Effector memory CD8-positive, alpha-beta T cell (primary cell): ENCODE results near the gene VGLL3.
"Not testable (repeated sequence)": the region's sequence is repeated elsewhere in the genome, so short reads cannot be mapped to it uniquely, and the experiment has no call there.

Experiments
- ATAC-seq: fragments of 150-1000 bp; cut with Tn5 transposase; replicated peaks from 2 replicates; pipeline ENCODE4 v1.10.0; 2021; ENCODE audit warnings: mild to moderate bottlenecking, moderate library complexity
- DNase-seq, 3 experiments: peaks; one replicate each; pipeline ENCODE4 v3.0.0; 2021
- H3K27ac Mint-ChIP-seq, 2 donors: one replicate each; pipeline ENCODE4 v1.8.0; 2022; ENCODE audit warnings: mild to moderate bottlenecking in 2 of 2, mixed read lengths in 2 of 2, moderate library complexity in 2 of 2
- H3K27me3 Mint-ChIP-seq, 2 donors: one replicate each; pipeline ENCODE4 v1.8.0; 2022; ENCODE audit warnings: mixed read lengths in 2 of 2
- H3K36me3 Mint-ChIP-seq: one replicate; pipeline ENCODE4 v1.8.0; 2022; ENCODE audit warnings: mild to moderate bottlenecking, moderate library complexity, mixed read lengths; ENCODE audit not compliant: insufficient read depth
- H3K4me1 Mint-ChIP-seq, 2 donors: one replicate each; pipeline ENCODE4 v1.8.0; 2022; ENCODE audit warnings: low read depth in 2 of 2, mixed read lengths in 2 of 2
- H3K4me3 Mint-ChIP-seq, 2 donors: one replicate each; pipeline ENCODE4 v1.8.0; 2022; ENCODE audit warnings: mild to moderate bottlenecking in 2 of 2, mixed read lengths in 2 of 2, moderate library complexity in 2 of 2
- H3K9me3 Mint-ChIP-seq, 2 donors: one replicate each; pipeline ENCODE4 v1.8.0; 2022; ENCODE audit warnings: mixed read lengths in 2 of 2

The VGLL3 gene

GRCh38 chr3:86985181-86985826, 5.6 kb downstream of the VGLL3 start:
- Mint-ChIP-seq H3K4me3 (no peak overlapping the region), H3K27me3 (peaks cover 7 to 9% of the 10 kb centered on the region in 2 donors), H3K9me3 (no peaks in the 10 kb centered on the region), H3K4me1 (peaks cover 0 to 2% of the 10 kb centered on the region in 2 donors), H3K27ac (no peak overlapping the region), H3K36me3 (no peaks in the 10 kb centered on the region)
- DNase-seq (no peak), ATAC-seq (no peak)

GRCh38 chr3:86984271-86984670, 6.7 kb downstream of the VGLL3 start:
- DNase-seq: no peak
- no peak for ATAC-seq
- Mint-ChIP-seq H3K4me1 (no peaks in the 10 kb centered on the region), H3K4me3 (no peak overlapping the region), H3K27me3 (no peaks in the 10 kb centered on the region), H3K9me3 (no peaks in the 10 kb centered on the region), H3K27ac (no peak overlapping the region), H3K36me3 (no peaks in the 10 kb centered on the region)

GRCh38 chr3:86982883-86983282, 8.1 kb downstream of the VGLL3 start:
- Mint-ChIP-seq H3K4me3 (no peak overlapping the region), H3K27ac (no peak overlapping the region), H3K27me3 (no peaks in the 10 kb centered on the region), H3K36me3 (no peaks in the 10 kb centered on the region), H3K4me1 (no peaks in the 10 kb centered on the region), H3K9me3 (peaks cover 0 to 1% of the 10 kb centered on the region in 2 donors)
- ATAC-seq (no peak), DNase-seq (no peak)

GRCh38 chr3:86978111-86978551, 12.8 kb downstream of the VGLL3 start:
- no peak for DNase-seq
- no peak for ATAC-seq
- no peaks in the 10 kb centered on the region for H3K27me3 Mint-ChIP-seq
- peaks cover 0 to 1% of the 10 kb centered on the region in 2 donors for H3K9me3 Mint-ChIP-seq
- H3K36me3 Mint-ChIP-seq: no peaks in the 10 kb centered on the region
- no peaks in the 10 kb centered on the region for H3K4me1 Mint-ChIP-seq
- no peak overlapping the region for H3K4me3 Mint-ChIP-seq
- no peak overlapping the region for H3K27ac Mint-ChIP-seq

- no peaks in the 10 kb centered on the region for H3K36me3 Mint-ChIP-seq
- ATAC-seq: no peak
Observed at GRCh38 chr3:86976219-86976618, 14.7 kb downstream of the VGLL3 start.

GRCh38 chr3:86974177-86974576, 16.8 kb downstream of the VGLL3 start:
- DNase-seq, H3K9me3 Mint-ChIP-seq, H3K27ac Mint-ChIP-seq, ATAC-seq, H3K27me3 Mint-ChIP-seq, H3K36me3 Mint-ChIP-seq, H3K4me1 Mint-ChIP-seq, H3K4me3 Mint-ChIP-seq: not testable (repeated sequence)

More at GRCh38 chr3:86976219-86976618, 14.7 kb downstream of the VGLL3 start:
- H3K27me3 Mint-ChIP-seq: no peaks in the 10 kb centered on the region
- no peak overlapping the region for H3K4me3 Mint-ChIP-seq
- H3K27ac Mint-ChIP-seq: no peak overlapping the region
- H3K9me3 Mint-ChIP-seq: peaks cover 0 to 1% of the 10 kb centered on the region in 2 donors
- H3K4me1 Mint-ChIP-seq: no peaks in the 10 kb centered on the region
- no peak for DNase-seq

- no peak for DNase-seq
Observed at GRCh38 chr3:86973440-86973839, 17.5 kb downstream of the VGLL3 start.

GRCh38 chr3:86969500-86970189, 21.3 kb downstream of the VGLL3 start:
- DNase-seq (no peak), ATAC-seq (no peak)
- Mint-ChIP-seq H3K36me3 (no peaks in the 10 kb centered on the region), H3K4me3 (no peak overlapping the region), H3K9me3 (peaks cover 0 to 12% of the 10 kb centered on the region in 2 donors), H3K4me1 (no peaks in the 10 kb centered on the region), H3K27ac (no peak overlapping the region), H3K27me3 (no peaks in the 10 kb centered on the region)

More at GRCh38 chr3:86973440-86973839, 17.5 kb downstream of the VGLL3 start:
- Mint-ChIP-seq H3K4me3 (no peak overlapping the region), H3K9me3 (peaks cover 0 to 5% of the 10 kb centered on the region in 2 donors), H3K4me1 (no peaks in the 10 kb centered on the region), H3K36me3 (no peaks in the 10 kb centered on the region), H3K27ac (no peak overlapping the region), H3K27me3 (no peaks in the 10 kb centered on the region)
- ATAC-seq: no peak

- Mint-ChIP-seq H3K4me3 (no peak overlapping the region), H3K27ac (no peak overlapping the region), H3K36me3 (no peaks in the 10 kb centered on the region), H3K9me3 (peaks cover 0 to 15% of the 10 kb centered on the region in 2 donors), H3K27me3 (no peaks in the 10 kb centered on the region), H3K4me1 (no peaks in the 10 kb centered on the region)
- DNase-seq: no peak
- no peak for ATAC-seq
Observed at GRCh38 chr3:86968244-86968932, 22.6 kb downstream of the VGLL3 start.

- Mint-ChIP-seq H3K36me3 (no peaks in the 10 kb centered on the region), H3K9me3 (peaks cover 0 to 15% of the 10 kb centered on the region in 2 donors), H3K4me1 (no peaks in the 10 kb centered on the region), H3K27ac (no peak overlapping the region), H3K27me3 (no peaks in the 10 kb centered on the region), H3K4me3 (no peak overlapping the region)
- no peak for DNase-seq
- no peak for ATAC-seq
Observed at GRCh38 chr3:86967062-86967461, 23.9 kb downstream of the VGLL3 start.

GRCh38 chr3:86965166-86965565, 25.8 kb downstream of the VGLL3 start:
- Mint-ChIP-seq H3K27ac (no peak overlapping the region), H3K9me3 (peaks cover 0 to 18% of the 10 kb centered on the region in 2 donors), H3K27me3 (no peaks in the 10 kb centered on the region), H3K36me3 (no peaks in the 10 kb centered on the region), H3K4me1 (no peaks in the 10 kb centered on the region), H3K4me3 (no peak overlapping the region)
- DNase-seq (no peak), ATAC-seq (no peak)

GRCh38 chr3:86963611-86964010, 27.3 kb downstream of the VGLL3 start:
- no peaks in the 10 kb centered on the region for H3K36me3 Mint-ChIP-seq
- no peak overlapping the region for H3K27ac Mint-ChIP-seq
- DNase-seq (no peak), ATAC-seq (no peak)
- H3K4me1 Mint-ChIP-seq: no peaks in the 10 kb centered on the region
- peaks cover 0 to 14% of the 10 kb centered on the region in 2 donors for H3K9me3 Mint-ChIP-seq
- H3K4me3 Mint-ChIP-seq: no peak overlapping the region
- H3K27me3 Mint-ChIP-seq: no peaks in the 10 kb centered on the region

GRCh38 chr3:86961297-86961696, 29.7 kb downstream of the VGLL3 start:
- Mint-ChIP-seq H3K36me3 (no peaks in the 10 kb centered on the region), H3K27me3 (no peaks in the 10 kb centered on the region), H3K9me3 (peaks cover 0 to 10% of the 10 kb centered on the region in 2 donors), H3K4me1 (no peaks in the 10 kb centered on the region), H3K27ac (no peak overlapping the region), H3K4me3 (no peak overlapping the region)
- ATAC-seq (no peak), DNase-seq (no peak)

- no peaks in the 10 kb centered on the region for H3K4me1 Mint-ChIP-seq
- no peak overlapping the region for H3K4me3 Mint-ChIP-seq
- H3K27me3 Mint-ChIP-seq: no peaks in the 10 kb centered on the region
- H3K9me3 Mint-ChIP-seq: peaks cover 0 to 8% of the 10 kb centered on the region in 2 donors
- no peak for ATAC-seq
- no peak for DNase-seq
- no peaks in the 10 kb centered on the region for H3K36me3 Mint-ChIP-seq
- no peak overlapping the region for H3K27ac Mint-ChIP-seq
Observed at GRCh38 chr3:86960550-86960949, 30.4 kb downstream of the VGLL3 start.
